Endothelial cell of umbilical vein (primary cell): ENCODE measurements around the gene DHX36. TPM values are rescaled to one million over a fixed set of nuclear protein-coding genes. Genes with fewer than 3 reads are reported as not detected.

ENCODE experiments used
- BruUV-seq: library from RNA; stranded (reverse); fragments of 400-500 nt; replicated peaks from 2 replicates; lab custom pipeline; 2021; lab: Mats Ljungman, UMichigan
- CTCF ChIA-PET: fragments of 300-600, 350-600 bp; sonication (Branson Sonifier 250); formaldehyde crosslinking; loops from one replicate; lab custom pipeline; 2021; ENCODE audit warnings: antibody characterized with exemption, inconsistent platforms; lab: Charles Lee
- POLR2A ChIA-PET: fragments of 300-600, 350-600 bp; sonication (Branson Sonifier 250); formaldehyde crosslinking; loops from one replicate; lab custom pipeline; 2021; ENCODE audit warnings: antibody characterized with exemption, inconsistent platforms; lab: Charles Lee
- DNase-seq: peaks from one replicate; pipeline ENCODE4 v3.0.0-alpha.2; 2011; ENCODE audit warnings: low read depth, low spot score
- FAIRE-seq: peaks from 2 replicates; lab custom pipeline; 2011; peaks lifted over from hg19 to GRCh38; lab: Jason Lieb, UNC
- H2AFZ ChIP-seq: 2 replicates; pipeline ENCODE4 v1.6.0; 2012; ENCODE audit warnings: low read depth, low read length, control low read depth, inconsistent platforms
- H3K27ac ChIP-seq: 2 replicates; pipeline ENCODE4 v1.5.1; 2011; ENCODE audit warnings: low read depth, mild to moderate bottlenecking, control low read depth, low read length, moderate library complexity; ENCODE audit not compliant: insufficient read depth
- H3K27me3 ChIP-seq, 2 experiments: 2 replicates each; pipeline versions ENCODE4 v1.6.0 to v1.6.1; 2011; ENCODE audit warnings: low read length in 2 of 2, mixed read lengths in 1 of 2; ENCODE audit not compliant: control insufficient read depth in 2 of 2, insufficient read depth in 2 of 2
- H3K36me3 ChIP-seq, 2 experiments: 2 replicates in 1 of 2; 3 replicates in 1 of 2; pipeline ENCODE4 v1.5.1; 2011; ENCODE audit warnings: low read length in 2 of 2, mild to moderate bottlenecking in 1 of 2, moderate library complexity in 1 of 2; ENCODE audit not compliant: control insufficient read depth in 2 of 2, insufficient read depth in 2 of 2; ENCODE audit errors: extremely low read depth in 1 of 2
- H3K4me1 ChIP-seq: 3 replicates; pipeline ENCODE4 v1.5.1; 2011; ENCODE audit warnings: mild to moderate bottlenecking, low read length; ENCODE audit not compliant: control insufficient read depth, insufficient read depth; ENCODE audit errors: extremely low read depth
- H3K4me2 ChIP-seq: 2 replicates; pipeline ENCODE4 v1.6.1; 2011; ENCODE audit warnings: low read length, control low read depth, mixed read lengths; ENCODE audit not compliant: insufficient read depth
- H3K4me3 ChIP-seq, 3 experiments: fragments of 200-600 bp in 1 of 3; sonication (generic), shearing (Covaris generic) in 1 of 3; replicated peaks in 1 of 3; 2 replicates each; pipeline ENCODE4 v1.5.1; 2011 to 2016; ENCODE audit warnings: control low read depth in 3 of 3, low read length in 3 of 3, mild to moderate bottlenecking in 2 of 3, inconsistent platforms in 1 of 3, low read depth in 1 of 3, moderate library complexity in 1 of 3; ENCODE audit not compliant: insufficient read depth in 1 of 3
- H3K79me2 ChIP-seq: 2 replicates; pipeline ENCODE4 v1.6.0; 2012; ENCODE audit warnings: low read length, inconsistent platforms; ENCODE audit not compliant: control insufficient read depth, insufficient read depth
- H3K9ac ChIP-seq: replicated peaks from 2 replicates; pipeline ENCODE3; 2011; ENCODE audit warnings: low read length, control low read depth; ENCODE audit not compliant: insufficient read depth; ENCODE audit errors: extremely low read depth
- H3K9me1 ChIP-seq: replicated peaks from 3 replicates; pipeline ENCODE4 v1.6.0; 2011; ENCODE audit warnings: mild to moderate bottlenecking, low read length; ENCODE audit not compliant: control insufficient read depth, insufficient read depth; ENCODE audit errors: extremely low read depth
- H3K9me3 ChIP-seq: replicated peaks from 2 replicates; pipeline ENCODE4 v1.5.1; 2012; ENCODE audit warnings: low read length, inconsistent platforms; ENCODE audit not compliant: control insufficient read depth, insufficient read depth
- H4K20me1 ChIP-seq: replicated peaks from 2 replicates; pipeline ENCODE3; 2011; ENCODE audit warnings: mild to moderate bottlenecking, low read length; ENCODE audit not compliant: control insufficient read depth, insufficient read depth; ENCODE audit errors: extremely low read depth
- EZH2 ChIP-seq: IDR thresholded peaks from 2 replicates; pipeline ENCODE4 v1.6.1; 2012; ENCODE audit warnings: borderline replicate concordance, low read depth, mild to moderate bottlenecking, moderate library complexity, low read length, inconsistent platforms; ENCODE audit not compliant: severe bottlenecking
- FOS ChIP-seq: IDR thresholded peaks from 2 replicates; pipeline ENCODE4 v1.6.1; 2011; ENCODE audit warnings: mild to moderate bottlenecking, low read length, moderate library complexity, borderline replicate concordance; ENCODE audit not compliant: insufficient read depth
- GATA2 ChIP-seq: IDR thresholded peaks from 2 replicates; pipeline ENCODE4 v1.7.0; 2011; ENCODE audit warnings: low read depth, mild to moderate bottlenecking, moderate library complexity, mixed read lengths, low read length; ENCODE audit not compliant: insufficient read length, insufficient read depth
- JUN ChIP-seq: IDR thresholded peaks from 2 replicates; pipeline ENCODE4 v1.6.1; 2011; ENCODE audit warnings: borderline replicate concordance, low read depth; ENCODE audit not compliant: insufficient read length, insufficient read depth
- MYC ChIP-seq: IDR thresholded peaks from one replicate; pipeline ENCODE4 v1.6.1; 2011; ENCODE audit warnings: mild to moderate bottlenecking, low read depth, low read length
- POLR2A ChIP-seq: IDR thresholded peaks from 2 replicates; pipeline ENCODE4 v1.6.1; 2012; ENCODE audit warnings: low read depth, mild to moderate bottlenecking, control low read depth, low read length
- POLR2AphosphoS5 ChIP-seq: IDR thresholded peaks from 2 replicates; pipeline ENCODE4 v1.6.1; 2012; ENCODE audit warnings: low read depth, mild to moderate bottlenecking, control low read depth, low read length, moderate library complexity; ENCODE audit not compliant: insufficient read depth
- dilution Hi-C: fragments of 300-500 bp; cut with MboI; formaldehyde crosslinking; loops from one replicate; pipeline ENCODE4 v1.15.0; 2019; ENCODE audit warnings: low sequenced_read_pairs; ENCODE audit not compliant: extremely low pct_ligation_motif_present
- intact Hi-C: fragments of 100-400 bp; cut with micrococcal nuclease; formaldehyde crosslinking; loops from one replicate; pipeline ENCODE4 v1.10.0; 2022
- polyA plus RNA-seq, 4 experiments: library from polyadenylated mRNA; depleted of rRNA in 3 of 4; stranded (reverse) in 3 of 4; unstranded in 1 of 4; fragments of >200 nt; gene quantifications; 2 replicates each; pipeline versions ENCODE4 v1.2.1 to v1.2.3, GENCODE V29; 2011 to 2012; ENCODE audit warnings: missing spikeins in 1 of 4
- total RNA-seq: library from RNA; stranded (reverse); gene quantifications from 2 replicates; pipeline ENCODE4 v1.2.3, GENCODE V29; 2021
- TF ChIP-seq, protein P1 (sequence below), 2 donors: IDR thresholded peaks; 1 replicate in 1 of 2; 2 replicates in 1 of 2; pipeline ENCODE4 v1.5.1; 2011; ENCODE audit warnings: low read length in 2 of 2, mild to moderate bottlenecking in 2 of 2, moderate library complexity in 2 of 2, control low read depth in 1 of 2, inconsistent platforms in 1 of 2, low read depth in 1 of 2; ENCODE audit not compliant: insufficient read depth in 1 of 2; ENCODE audit errors: extremely low read depth in 1 of 2
- TF ChIP-seq, protein P2 (sequence below): IDR thresholded peaks from 2 replicates; pipeline ENCODE4 v1.6.1; 2011; ENCODE audit not compliant: insufficient read depth, insufficient read length

The DHX36 gene
- total and polyA plus RNA-seq, 2 donors (not counting 3 experiments of a cell fraction or from before 2014, with no cell fraction given), result 19.6 to 52.7 TPM

- H3K9me3 ChIP-seq, result no peaks in the 10 kb centered on the region
- no peak overlapping the region for H3K27ac ChIP-seq
- H3K36me3 ChIP-seq, result no peaks in the 10 kb centered on the region
- intact Hi-C loops, result no loop called here
- ChIA-PET POLR2A (no interaction called here), CTCF (interaction anchor here (0.7 to 1.4 kb wide), 4 partner anchors 12 to 25 kb away, joined by 3 read pairs; no protein-coding TSS in a partner anchor)
- no peaks in the 10 kb centered on the region for H3K27me3 ChIP-seq
- H3K79me2 ChIP-seq, result no peaks in the 10 kb centered on the region
- dilution Hi-C loops, result no loop called here
- no peak overlapping the region for H2AFZ ChIP-seq
- no peak overlapping the region for H3K9ac ChIP-seq
- no peak overlapping the region for H3K4me3 ChIP-seq
- no peak overlapping the region for H3K4me2 ChIP-seq
- TF ChIP-seq FOS (no peak), MYC (no peak), JUN (no peak), POLR2A (no peak)
- TF ChIP-seq, protein P1, sequence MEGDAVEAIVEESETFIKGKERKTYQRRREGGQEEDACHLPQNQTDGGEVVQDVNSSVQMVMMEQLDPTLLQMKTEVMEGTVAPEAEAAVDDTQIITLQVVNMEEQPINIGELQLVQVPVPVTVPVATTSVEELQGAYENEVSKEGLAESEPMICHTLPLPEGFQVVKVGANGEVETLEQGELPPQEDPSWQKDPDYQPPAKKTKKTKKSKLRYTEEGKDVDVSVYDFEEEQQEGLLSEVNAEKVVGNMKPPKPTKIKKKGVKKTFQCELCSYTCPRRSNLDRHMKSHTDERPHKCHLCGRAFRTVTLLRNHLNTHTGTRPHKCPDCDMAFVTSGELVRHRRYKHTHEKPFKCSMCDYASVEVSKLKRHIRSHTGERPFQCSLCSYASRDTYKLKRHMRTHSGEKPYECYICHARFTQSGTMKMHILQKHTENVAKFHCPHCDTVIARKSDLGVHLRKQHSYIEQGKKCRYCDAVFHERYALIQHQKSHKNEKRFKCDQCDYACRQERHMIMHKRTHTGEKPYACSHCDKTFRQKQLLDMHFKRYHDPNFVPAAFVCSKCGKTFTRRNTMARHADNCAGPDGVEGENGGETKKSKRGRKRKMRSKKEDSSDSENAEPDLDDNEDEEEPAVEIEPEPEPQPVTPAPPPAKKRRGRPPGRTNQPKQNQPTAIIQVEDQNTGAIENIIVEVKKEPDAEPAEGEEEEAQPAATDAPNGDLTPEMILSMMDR (IDR thresholded peaks at IDR 0.05; ENCODE audit: extremely low read depth in 1 of 2, insufficient read depth in 1 of 2, low read depth in 1 of 2, low read length in 2 of 2), result no peak
- no peaks in the 10 kb centered on the region for H4K20me1 ChIP-seq
- H3K9me1 ChIP-seq, result no peaks in the 10 kb centered on the region
- BruUV-seq, result no TSS peak
- DNase-seq (no peak), FAIRE-seq (no peak)
- peaks cover 19% of the 10 kb centered on the region for H3K4me1 ChIP-seq
Observed at GRCh38 chr3:154228561-154229216, 95.6 kb downstream of the DHX36 start.

GRCh38 chr3:154227531-154227930 lies 96.8 kb downstream of the DHX36 start:
- dilution Hi-C loops, result no loop called here
- Histone ChIP-seq H3K9me1 (no peaks in the 10 kb centered on the region), H3K27ac (no peak overlapping the region), H3K79me2 (no peaks in the 10 kb centered on the region), H3K36me3 (no peaks in the 10 kb centered on the region), H3K27me3 (no peaks in the 10 kb centered on the region), H3K9me3 (no peaks in the 10 kb centered on the region), H3K9ac (no peak overlapping the region), H3K4me3 (no peak overlapping the region), H4K20me1 (no peaks in the 10 kb centered on the region), H3K4me2 (no peak overlapping the region), H2AFZ (no peak overlapping the region), H3K4me1 (peaks cover 19% of the 10 kb centered on the region)
- BruUV-seq, result no TSS peak
- no peak for DNase-seq
- ChIA-PET POLR2A (no interaction called here), CTCF (no interaction called here)
- intact Hi-C loops, result no loop called here
- TF ChIP-seq POLR2A (no peak), POLR2AphosphoS5 (no peak), FOS (no peak), GATA2 (no peak), MYC (no peak), EZH2 (no peak), JUN (no peak)
- TF ChIP-seq, protein P2, sequence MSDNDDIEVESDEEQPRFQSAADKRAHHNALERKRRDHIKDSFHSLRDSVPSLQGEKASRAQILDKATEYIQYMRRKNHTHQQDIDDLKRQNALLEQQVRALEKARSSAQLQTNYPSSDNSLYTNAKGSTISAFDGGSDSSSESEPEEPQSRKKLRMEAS, result no peak
- TF ChIP-seq, protein P1 (IDR thresholded peaks at IDR 0.05; ENCODE audit: extremely low read depth in 1 of 2, insufficient read depth in 1 of 2, low read depth in 1 of 2, low read length in 2 of 2), result no peak
- FAIRE-seq, result no peak
